AG09309 (cell line): ENCODE results near the gene MCRIP2.

ENCODE experiments used
- DNase-seq: peaks from one replicate; pipeline ENCODE4 v3.0.0-alpha.2; 2010; ENCODE audit warnings: low read depth
- H3K4me3 ChIP-seq: 2 replicates; pipeline ENCODE4 v1.5.1; 2011; ENCODE audit warnings: mild to moderate bottlenecking, low read depth, low read length, moderate library complexity; ENCODE audit not compliant: control insufficient read depth
- TF ChIP-seq, protein P1 (sequence below): IDR thresholded peaks from 2 replicates; pipeline ENCODE4 v1.5.1; 2011; ENCODE audit warnings: mild to moderate bottlenecking, low read depth, low read length, inconsistent platforms; ENCODE audit not compliant: insufficient read depth, control insufficient read depth; ENCODE audit errors: missing control alignments

The MCRIP2 gene

DNA sequence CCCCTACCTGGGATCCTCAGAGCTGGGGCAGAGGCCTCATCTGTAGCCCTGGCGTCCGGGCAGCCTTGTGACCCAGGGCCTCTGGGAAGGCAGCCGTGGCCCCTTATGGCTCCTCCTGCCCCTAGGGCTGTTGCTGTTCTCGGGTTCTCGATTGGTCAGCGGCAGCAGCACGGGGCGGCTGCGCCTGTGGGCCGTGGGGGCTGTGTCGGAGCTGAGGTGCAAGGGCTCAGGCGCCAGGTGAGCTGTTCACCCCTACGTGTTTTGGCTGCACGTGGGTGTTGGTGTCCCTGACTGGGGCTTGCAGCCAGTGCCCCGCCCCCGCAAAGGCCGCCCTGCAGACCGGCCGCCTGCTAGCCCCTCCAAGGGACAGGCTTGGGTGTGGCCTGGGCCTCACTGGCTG, 20.5 kb downstream of the MCRIP2 start:
- TF ChIP-seq, protein P1, sequence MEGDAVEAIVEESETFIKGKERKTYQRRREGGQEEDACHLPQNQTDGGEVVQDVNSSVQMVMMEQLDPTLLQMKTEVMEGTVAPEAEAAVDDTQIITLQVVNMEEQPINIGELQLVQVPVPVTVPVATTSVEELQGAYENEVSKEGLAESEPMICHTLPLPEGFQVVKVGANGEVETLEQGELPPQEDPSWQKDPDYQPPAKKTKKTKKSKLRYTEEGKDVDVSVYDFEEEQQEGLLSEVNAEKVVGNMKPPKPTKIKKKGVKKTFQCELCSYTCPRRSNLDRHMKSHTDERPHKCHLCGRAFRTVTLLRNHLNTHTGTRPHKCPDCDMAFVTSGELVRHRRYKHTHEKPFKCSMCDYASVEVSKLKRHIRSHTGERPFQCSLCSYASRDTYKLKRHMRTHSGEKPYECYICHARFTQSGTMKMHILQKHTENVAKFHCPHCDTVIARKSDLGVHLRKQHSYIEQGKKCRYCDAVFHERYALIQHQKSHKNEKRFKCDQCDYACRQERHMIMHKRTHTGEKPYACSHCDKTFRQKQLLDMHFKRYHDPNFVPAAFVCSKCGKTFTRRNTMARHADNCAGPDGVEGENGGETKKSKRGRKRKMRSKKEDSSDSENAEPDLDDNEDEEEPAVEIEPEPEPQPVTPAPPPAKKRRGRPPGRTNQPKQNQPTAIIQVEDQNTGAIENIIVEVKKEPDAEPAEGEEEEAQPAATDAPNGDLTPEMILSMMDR: no peak
- DNase-seq: no peak
- no peak overlapping the region for H3K4me3 ChIP-seq

DNA sequence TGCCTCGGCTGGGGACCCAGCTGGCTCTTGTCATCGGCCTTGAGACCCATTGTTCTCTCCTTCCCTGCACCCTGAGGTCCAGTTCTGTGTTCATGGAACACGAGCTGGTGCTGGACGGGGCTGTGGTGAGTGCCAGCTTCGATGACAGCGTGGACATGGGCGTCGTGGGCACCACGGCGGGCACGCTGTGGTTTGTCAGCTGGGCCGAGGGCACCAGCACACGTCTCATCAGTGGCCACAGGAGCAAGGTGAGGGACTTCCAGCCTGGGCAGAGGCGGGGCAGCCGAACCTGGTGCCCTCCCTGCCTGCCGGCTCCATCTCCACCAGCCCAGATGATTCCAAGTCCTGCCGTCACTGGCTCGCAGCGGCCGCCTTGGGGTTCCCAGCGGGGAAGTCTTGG, 21.0 kb downstream of the MCRIP2 start:
- H3K4me3 ChIP-seq: no peak overlapping the region
- TF ChIP-seq, protein P1: no peak
- DNase-seq: no peak

DNA sequence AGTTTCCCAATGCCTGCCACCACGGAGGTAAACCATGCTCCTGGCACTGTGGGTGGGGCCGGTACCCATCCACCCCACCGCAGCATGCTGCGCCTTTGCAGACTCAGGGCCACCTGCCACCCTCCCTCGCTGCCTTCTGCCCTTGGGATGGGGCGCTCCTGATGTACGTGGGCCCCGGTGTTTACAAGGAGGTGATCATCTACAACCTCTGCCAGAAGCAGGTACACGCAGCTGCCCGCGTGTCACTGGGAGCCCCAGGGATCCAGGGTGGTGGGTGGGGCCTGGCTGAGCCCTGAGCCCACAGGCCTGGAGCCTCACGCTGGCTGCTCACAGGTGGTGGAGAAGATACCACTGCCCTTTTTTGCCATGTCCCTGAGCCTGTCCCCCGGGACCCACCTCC, 24.9 kb downstream of the MCRIP2 start:
- H3K4me3 ChIP-seq: no peak overlapping the region
- no peak for DNase-seq
- TF ChIP-seq, protein P1: no peak

DNA sequence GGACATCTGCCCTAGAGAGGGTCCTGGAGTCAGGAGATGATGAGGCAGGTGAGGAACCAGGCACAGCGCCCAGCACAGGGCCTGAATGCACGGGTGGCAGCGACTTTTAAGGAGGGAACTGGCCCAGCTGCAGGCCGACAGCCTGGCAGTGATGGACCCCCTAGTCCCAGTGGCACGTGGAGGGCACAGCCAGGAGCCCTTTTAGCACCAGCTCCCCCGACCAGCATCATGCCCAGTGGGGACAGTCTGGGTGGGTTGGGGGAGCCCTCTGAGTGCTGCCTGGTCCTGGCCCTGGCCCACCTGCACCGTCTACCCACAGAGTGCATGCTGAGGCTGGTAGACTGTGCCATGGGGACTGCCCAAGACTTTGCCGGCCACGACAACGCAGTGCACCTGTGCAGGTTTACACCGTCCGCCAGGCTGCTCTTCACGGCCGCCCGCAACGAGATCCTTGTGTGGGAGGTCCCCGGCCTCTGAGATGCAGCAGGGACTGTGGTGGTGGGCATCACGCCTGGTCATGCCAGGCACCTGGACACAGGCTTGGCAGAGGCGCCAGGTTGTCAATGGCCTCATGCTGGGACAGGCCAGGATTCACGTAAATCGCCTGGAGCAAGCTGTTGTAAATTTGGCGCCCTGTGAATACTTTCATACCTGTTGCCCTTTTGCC, 25.6 kb downstream of the MCRIP2 start:
- no peak for DNase-seq
- no peak overlapping the region for H3K4me3 ChIP-seq
- TF ChIP-seq, protein P1: no peak

DNA sequence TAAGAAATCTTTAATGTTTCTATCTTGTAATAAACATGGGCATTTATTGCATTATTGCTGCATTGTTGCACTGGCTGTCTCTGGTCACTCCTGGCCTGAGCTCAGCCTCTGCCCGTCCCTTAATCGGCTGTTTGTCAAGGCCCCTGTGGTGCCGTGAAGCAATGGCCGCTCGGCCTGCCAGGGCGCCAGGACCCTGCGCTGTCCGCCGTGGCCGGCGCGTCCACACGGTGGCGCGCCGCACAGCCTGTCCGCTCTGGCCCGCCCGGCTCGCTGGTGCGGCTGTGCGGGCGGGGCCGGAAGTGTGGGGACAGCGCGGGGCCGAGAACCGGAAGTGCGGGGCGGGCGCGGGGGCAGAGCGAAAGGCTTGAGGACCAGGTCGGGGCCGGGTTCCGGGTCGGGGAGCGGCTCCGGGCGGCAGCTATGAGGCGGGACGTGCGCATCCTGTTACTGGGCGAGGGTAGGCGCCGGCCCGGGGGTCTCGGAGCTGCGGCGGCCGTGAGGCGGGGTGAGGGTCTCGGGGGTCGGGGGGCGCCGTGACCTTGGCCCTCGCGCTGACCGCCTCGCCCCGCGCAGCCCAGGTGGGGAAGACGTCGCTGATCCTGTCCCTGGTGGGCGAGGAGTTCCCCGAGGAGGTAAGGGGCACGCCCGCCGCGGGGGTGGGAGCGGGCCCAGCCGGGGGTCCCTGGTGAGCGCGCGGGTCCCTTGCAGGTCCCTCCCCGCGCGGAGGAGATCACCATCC, 26.3 kb downstream of the MCRIP2 start, which contains the start of gene RHOT2:
RHOT2 (plus strand) TSS at position 353 of the 739 bp plus-strand sequence; CDS start at position 421, 68 bp downstream.
- H3K4me3 ChIP-seq: peak within 1 kb of the TSS; percentile 73
- TF ChIP-seq, protein P1: peak; percentile 42
- peak; percentile 38 for DNase-seq

DNA sequence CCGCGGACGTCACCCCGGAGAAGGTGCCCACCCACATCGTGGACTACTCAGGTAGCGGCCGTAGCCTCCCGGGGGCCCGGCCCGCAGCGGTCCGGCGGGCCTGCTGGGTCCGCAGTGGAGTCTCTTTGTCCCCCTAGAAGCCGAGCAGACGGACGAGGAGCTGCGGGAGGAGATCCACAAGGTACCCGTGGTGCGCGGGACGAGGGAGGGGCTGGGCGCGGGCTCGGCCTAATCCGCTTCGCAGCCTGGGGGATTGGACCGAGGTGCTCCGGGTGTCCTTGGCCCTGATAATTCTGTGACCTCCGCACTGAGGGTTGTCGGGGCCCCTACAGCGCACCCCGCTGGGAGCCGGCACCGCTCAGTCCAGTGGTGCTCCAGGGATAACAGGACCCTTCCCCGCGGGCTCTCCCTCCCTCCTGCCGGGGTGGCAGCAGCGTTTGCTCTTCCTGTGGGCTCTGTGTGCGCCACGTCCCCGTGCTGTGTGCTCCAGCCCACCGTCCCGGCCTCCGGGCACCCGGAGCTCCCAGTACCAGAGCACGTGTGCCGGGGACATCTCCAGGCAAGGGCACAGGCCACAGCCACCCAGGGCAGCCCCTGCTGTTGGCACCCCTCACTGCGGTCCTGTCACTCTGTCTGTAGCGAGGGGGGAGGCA, 27.0 kb downstream of the MCRIP2 start:
- H3K4me3 ChIP-seq: peak overlapping the region; percentile 73
- no peak for DNase-seq
- TF ChIP-seq, protein P1: no peak
